Glomerular visceral epithelial cell (primary cell): ENCODE data around the gene DTX4.
"Not testable (repeated sequence)": the region's sequence is repeated elsewhere in the genome, so short reads cannot be mapped to it uniquely, and the experiment has no call there.

ENCODE experiments used
- DNase-seq: peaks from one replicate; pipeline ENCODE4 v3.0.0-alpha.2; 2016; ENCODE audit errors: extremely low spot score

DTX4 gene

GRCh38 chr11:59171508-59172322 lies at the start of gene DTX4:
Gene DTX4 (plus strand): TSS chr11:59172132. CDS start chr11:59172596, 464 bp downstream.
- peak; percentile 85 for DNase-seq

- peak; percentile 66 for DNase-seq
These were observed 36.1 kb upstream of the DTX4 start for GRCh38 chr11:59135648-59136461.

DNA sequence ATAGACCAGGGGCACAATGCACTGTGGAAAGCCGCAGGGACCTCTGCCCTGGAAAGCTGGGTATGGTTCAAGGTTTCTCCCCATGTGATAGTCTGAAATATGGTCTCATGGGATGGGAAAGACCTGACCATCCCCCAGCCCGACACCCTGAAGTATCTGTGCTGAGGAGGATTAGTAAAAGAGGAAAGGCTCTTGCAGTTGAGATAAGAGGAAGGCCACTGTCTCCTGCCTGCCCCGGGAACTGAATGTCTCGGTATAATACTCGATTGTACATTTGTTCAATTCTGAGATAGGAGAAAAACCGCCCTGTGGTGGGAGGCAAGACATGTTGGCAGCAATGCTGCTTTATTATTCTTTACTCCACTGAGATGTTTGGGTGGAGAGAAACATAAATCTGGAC lies 35.4 kb upstream of the DTX4 start:
- DNase-seq = not testable (repeated sequence)

DNA sequence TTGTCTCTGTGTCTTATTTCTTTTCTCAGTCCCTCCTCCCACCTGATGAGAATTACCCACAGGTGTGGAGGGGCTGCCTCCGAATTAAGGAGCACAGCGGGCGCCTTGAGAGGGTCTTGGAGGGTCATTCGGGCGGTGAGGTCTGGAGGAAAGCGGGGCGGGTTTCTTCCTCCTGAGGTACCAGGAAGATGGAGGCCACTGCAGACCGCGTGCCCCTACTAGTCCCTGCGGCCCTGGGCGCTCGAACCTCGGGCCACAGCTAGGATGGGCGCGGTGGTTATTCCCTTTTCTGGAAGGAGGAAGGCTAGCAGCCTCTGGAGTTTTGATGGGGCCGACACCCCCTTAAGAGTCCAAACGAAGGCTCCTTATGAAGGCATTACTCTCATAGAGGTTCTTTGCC lies 34.7 kb upstream of the DTX4 start:
- no peak for DNase-seq

DNA sequence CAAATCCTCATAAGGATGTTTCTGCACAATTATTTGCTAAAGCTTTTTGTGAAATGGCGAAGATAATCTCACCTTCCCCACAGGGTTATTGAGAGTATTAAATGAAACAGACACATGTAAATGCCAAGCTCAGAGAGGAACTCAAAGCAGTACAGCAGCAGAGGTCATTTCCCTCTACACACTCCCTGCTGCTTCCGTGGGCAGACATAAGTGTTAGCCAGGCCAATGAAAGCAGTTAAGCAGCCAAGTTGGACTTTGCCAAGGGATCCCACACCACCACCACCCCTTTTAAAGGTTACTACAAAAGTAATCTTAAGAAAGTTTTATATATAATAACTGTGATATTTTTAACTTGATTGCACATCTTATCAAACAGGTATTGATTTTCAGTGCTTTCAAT lies 33.3 kb upstream of the DTX4 start:
- no peak for DNase-seq

GRCh38 chr11:59141191-59141590 lies 30.7 kb upstream of the DTX4 start:
- no peak for DNase-seq

DNA sequence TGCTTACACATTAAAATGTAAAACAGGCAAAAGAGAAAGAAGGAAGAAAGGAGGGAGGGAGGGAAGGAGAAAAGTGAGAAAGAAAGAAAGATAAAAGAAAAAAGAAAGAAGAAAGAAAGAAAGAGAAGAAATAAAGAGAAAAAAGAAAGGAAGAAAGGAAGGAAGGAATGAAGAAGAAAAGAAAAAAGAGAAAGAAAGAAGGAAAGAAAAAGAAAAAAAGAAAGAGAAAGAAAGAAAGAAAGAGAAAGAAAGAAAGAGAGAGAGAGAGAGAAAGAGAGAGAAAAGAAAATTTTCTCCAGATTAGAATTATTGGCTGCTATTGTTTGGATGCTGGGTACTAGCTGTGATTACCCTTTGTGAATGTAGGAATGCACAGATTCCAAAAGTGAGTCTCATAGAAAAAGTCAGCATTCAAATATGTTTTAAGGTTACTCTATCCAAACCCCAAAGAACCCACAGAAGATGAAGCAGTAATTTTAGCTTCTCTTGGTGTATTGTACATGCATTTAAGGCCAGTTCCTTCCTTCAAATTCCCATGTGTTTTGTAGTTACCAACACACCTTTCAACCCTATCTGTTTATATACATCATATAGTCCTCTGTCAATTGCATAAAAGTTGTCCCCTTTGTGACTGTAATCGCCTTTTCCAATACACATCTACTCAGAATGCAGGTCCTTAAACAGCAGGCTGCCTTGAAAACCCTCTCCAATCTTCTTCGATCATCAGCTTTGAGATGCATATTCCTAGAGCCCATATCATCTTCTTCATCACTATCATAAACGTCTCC lies 30.1 kb upstream of the DTX4 start:
- DNase-seq = no peak

DNA sequence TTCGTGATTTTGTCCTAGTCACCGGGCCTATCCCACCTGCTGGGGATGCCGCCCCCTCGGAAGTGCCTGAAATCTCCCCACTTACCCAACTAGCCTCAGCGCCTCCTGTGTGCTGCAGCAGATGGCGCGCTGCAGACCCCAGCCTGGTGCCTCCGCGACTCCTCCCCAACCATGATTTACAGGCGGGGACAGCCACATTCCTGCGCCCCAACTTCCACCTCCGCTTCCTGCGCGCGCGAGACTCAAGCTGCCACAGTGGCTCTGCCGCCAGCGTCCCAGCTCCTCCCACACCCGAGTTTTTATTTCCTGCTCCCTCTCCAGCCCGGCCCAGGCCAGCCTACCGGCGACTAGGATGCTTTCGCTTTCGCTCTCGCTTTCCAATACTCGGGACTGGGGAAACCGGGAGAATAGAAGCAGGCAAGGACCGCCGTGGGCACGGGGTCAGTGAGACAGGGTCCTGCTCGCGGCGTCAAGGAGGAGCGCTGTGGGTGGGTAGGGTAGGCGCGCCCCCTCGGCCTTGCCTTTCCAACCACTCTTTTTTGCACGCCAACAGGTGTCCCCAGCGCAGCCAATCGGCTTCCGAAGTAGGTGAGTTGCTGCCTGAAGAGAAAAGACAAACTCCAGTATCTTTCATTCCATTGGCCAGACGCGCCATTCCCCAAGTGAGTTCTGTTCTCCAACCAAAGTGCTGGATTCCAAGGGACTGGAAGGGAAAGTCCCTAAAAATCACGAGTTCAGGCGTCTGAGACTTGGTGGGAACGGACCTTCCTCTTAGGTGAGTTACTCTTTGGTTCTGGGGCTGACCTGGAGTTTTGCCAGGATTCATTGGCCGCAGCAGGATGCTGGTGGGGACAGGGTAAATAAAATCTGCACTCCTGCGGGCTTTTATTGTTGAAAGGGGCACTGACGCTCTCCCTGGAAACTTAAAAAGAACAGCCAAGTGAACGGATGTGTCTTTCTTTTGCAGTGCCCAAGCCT lies 29.1 kb upstream of the DTX4 start, which contains the start of gene FAM111A:
TSS of gene FAM111A (plus strand) at position 327 of the 978 bp plus-strand sequence. CDS start 6,017 bp downstream, outside the sequence.
- DNase-seq = peak; percentile 91

GRCh38 chr11:59144096-59144495 lies 27.8 kb upstream of the DTX4 start:
- DNase-seq = no peak

- DNase-seq = peak; percentile 87
These were observed 27.2 kb upstream of the DTX4 start for GRCh38 chr11:59144579-59145345.

GRCh38 chr11:59145534-59145933 lies 26.4 kb upstream of the DTX4 start:
- DNase-seq = no peak

DNA sequence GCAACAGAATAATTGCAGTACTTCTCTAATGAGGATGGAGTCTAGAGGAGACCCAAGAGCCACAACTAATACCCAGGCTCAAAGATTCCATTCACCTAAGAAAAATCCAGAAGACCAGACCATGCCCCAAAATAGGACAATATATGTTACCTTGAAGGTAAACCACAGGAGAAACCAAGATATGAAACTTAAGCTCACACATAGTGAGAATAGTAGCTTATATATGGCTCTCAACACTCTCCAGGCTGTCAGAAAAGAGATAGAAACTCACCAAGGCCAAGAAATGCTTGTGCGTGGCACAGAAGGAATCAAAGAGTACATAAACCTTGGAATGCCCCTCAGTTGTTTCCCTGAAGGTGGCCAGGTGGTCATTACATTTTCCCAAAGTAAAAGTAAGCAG lies 20.2 kb upstream of the DTX4 start:
- DNase-seq = no peak

DNA sequence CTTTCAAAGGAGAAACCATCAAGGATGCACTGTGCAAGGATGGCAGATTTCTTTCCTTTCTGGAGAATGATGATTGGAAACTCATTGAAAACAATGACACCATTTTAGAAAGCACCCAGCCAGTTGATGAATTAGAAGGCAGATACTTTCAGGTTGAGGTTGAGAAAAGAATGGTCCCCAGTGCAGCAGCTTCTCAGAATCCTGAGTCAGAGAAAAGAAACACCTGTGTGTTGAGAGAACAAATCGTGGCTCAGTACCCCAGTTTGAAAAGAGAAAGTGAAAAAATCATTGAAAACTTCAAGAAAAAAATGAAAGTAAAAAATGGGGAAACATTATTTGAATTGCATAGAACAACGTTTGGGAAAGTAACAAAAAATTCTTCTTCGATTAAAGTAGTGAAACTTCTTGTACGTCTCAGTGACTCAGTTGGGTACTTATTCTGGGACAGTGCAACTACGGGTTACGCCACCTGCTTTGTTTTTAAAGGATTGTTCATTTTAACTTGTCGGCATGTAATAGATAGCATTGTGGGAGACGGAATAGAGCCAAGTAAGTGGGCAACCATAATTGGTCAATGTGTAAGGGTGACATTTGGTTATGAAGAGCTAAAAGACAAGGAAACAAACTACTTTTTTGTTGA lies 19.5 kb upstream of the DTX4 start:
- no peak for DNase-seq

DNA sequence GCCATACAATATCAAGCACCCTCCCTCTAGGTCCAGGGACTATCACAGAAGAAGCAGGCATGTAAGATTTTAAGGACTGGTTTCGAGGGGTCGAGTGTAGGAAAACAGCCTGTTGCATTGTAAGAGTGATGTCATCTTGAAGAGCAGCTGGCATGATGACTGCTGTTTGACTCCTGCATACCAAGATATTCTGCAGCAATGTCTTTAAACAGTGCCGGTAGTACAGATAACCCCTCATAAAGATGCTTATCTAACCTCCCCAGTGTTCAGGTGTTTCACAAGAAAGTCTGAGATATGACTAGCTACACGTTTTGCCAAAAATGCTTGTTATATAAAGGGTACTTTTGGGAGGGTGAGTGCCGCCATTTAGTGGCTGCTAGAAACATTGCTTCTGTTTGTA lies 17.3 kb upstream of the DTX4 start:
- no peak for DNase-seq

- no peak for DNase-seq
These were observed 14.5 kb upstream of the DTX4 start for GRCh38 chr11:59157433-59157832.

GRCh38 chr11:59158206-59159068 lies 13.5 kb upstream of the DTX4 start:
- peak; percentile 74 for DNase-seq

GRCh38 chr11:59164028-59164427 lies 7.9 kb upstream of the DTX4 start:
- no peak for DNase-seq

GRCh38 chr11:59172345-59173079 lies 580 bp downstream of the DTX4 start:
- no peak for DNase-seq
